GM18873 (cell line): ENCODE data around the gene KMT2C.
A peak's percentile ranks its signal among the peaks of the same experiment; 100 is the strongest.
"Not testable (repeated sequence)": the region's sequence is repeated elsewhere in the genome, so short reads cannot be mapped to it uniquely, and the experiment has no call there.

ENCODE experiments used
- ATAC-seq: cut with Tn5 transposase; IDR thresholded peaks from one replicate; pipeline ENCODE4 v1.9.1; 2021; ENCODE audit warnings: mild to moderate bottlenecking, moderate library complexity, moderate number of reproducible peaks; ENCODE audit not compliant: unreplicated experiment, low FRiP score

KMT2C gene

DNA sequence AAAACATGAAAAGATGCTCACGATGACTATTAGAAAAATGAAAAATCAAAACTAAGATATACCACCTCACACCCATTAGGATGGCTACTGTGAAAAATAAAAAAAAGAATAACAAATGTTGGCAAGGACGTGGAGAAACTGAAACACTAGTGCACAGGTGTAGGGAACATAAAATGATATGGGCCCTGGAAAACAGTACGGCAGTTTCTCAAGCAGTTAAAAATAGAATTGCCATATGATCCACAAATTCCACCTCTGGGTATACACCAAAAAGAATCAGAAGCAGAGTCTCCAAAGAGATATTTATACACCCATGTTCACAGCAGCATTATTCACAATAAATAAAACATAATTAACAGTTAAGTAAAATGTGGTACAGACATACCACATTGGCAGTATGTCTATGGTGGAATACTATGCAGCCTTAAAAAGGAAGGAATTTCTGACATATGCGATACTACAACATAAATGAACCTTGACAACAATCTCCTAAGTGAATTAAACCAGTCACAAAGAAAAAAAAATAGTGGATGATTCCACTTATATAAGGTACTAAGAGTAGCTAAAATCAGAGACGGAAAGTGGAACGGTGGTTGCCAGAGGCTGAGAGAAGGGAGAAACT lies 69.7 kb downstream of the KMT2C start:
- ATAC-seq = no peak

DNA sequence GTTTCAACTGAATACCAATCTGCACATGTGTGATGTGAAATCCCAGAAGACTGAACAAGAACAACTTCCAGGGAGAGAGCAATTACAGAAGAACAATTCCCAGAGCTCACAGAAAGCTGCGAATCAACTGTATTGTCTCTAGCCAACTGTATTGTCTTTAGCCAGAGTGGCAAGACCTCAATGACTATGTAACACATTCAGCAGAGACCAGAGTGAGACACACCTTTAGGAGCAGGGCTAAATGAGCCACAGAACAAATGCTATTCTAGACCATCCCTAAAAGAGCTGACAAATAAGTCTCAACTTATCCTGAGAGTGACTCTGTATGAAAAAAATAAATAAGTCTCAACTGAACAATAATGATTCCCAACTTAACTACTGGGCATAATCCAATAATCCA lies 72.0 kb downstream of the KMT2C start:
- no peak for ATAC-seq

DNA sequence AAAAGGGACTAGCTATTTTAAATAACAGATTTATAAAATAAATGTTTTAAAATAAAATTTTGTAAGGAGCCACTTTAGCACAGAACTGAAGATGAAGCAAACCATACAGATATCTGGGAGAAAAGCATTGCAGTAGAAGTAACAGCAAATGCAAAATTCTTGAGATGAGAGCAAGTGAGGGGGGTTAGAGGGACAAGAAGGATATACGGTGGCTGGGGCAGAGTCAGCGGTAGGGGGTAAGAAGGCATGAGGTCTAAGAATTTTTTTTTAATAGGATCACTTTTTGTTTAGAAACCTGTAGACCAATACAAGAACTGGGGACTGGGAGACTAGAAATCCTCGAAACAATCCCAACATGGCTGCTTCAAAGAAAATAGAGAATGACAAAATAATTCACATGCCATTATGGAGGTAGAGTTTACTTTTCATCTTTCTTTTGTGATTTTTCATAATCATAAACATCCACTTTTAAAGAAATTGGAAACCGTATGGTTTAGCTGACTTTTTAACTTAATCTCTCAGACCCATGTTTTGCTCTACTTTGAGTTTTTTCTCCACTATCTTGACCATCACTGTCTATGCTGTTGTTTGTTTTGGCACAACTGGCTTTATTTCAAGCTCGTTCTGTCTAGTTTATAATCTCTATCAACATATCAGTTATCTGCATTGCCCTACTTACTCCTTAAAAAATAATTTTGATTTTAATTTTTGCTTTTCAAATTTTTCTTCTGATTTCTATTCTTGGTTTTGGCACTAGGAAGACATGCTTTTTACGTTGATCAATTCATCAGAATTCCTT lies 73.5 kb downstream of the KMT2C start:
- ATAC-seq = no peak

DNA sequence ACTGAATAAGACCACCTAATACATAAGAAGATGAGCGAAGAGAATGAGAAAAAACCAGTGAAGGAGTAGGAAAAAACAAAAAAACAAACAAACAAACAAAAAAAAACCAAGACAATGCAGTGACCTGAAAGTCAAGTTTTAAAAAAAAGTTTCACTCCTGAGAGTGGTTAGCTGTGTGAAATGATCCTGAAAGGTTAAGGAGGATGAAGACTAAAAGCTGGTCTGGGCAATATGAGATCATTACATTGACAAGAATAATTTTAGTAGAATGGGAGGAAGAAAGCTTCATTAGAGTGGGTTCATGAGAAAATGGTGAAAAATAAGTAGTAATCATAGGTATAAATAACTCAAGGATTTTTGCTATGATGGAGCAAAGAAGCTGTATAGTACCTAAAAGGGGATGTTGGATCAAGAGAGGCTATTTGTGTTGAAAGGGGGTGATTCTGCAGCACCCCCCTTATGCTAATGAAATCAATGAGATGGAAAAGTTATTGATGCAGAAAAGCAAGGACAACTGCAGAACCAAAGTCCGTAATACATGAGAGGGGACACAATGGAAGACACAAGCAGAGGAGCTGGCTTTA lies 80.2 kb downstream of the KMT2C start:
- no peak for ATAC-seq

DNA sequence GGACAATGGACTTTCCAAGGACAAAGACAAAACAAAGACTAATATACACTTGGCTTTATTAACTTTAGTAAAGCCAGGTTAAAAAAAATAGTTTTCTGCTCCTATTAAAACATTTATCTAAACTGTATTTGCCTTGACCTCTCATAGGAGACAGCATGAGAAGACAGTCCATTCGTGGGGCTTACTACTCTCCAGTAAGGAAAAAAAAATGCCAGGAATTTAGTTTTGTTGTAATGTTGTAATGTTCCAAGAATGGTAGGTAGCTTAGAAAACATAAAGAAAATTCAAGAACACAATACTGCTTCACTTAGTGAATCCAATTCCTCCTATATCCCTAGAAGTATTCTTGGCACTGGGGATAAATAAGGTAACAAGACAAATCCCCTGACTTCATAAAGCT lies 81.7 kb downstream of the KMT2C start:
- no peak for ATAC-seq

DNA sequence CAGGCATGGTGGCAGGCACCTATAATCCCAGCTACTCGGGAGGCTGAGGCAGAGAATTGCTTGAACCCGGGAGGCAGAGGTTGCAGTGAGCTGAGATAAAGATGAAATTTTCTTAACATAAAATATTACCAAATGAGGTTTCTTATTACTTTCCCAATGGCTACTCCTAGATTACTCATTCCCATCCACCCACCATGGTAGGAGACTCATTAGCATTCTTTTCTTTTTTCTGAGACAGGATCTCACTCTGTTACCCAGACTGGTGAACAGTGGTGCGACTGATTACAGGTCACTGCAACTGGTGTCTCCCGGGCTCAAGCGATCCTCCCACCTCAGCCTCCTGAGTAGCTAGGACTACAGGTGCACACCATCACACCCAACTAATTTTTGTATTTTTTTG lies 82.5 kb downstream of the KMT2C start:
- ATAC-seq = not testable (repeated sequence)

DNA sequence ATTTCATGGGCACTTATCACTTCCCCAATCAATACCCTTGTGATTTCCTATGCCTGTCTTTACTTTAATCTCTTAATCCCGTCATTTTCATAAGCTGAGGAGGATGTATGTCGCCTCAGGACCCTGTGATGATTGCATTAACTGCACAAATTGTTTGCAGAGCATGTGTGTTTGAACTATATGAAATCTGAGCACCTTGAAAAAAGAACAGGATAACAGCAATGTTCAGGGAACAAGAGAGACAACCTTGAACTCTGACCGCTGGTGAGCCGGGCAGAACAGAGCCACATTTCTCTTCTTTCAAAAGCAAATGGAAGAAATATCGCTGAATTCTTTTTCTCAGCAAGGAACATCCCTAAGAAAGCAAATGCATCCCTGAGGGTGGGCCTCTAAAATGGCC lies 84.1 kb downstream of the KMT2C start:
- ATAC-seq = not testable (repeated sequence)

DNA sequence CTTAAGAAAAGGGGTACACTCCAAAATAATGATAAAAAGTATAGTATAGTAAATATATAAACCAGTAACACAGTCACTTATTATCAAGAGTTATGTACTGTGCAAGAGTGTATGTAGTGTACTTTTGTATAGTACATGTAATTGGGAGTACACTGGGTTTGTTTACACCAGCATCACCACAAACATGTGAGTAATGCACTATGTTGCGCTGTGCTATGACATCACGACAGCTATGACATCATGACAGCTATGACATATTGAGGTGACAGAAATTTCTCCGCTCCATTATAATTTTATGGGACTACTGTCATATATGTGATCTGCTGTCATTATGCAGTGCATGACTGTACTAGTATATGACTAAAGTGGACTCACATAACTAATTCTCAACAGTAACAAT lies 84.6 kb downstream of the KMT2C start:
- ATAC-seq = no peak

- no peak for ATAC-seq
Observed at GRCh38 chr7:152347888-152348287, 87.9 kb downstream of the KMT2C start.

DNA sequence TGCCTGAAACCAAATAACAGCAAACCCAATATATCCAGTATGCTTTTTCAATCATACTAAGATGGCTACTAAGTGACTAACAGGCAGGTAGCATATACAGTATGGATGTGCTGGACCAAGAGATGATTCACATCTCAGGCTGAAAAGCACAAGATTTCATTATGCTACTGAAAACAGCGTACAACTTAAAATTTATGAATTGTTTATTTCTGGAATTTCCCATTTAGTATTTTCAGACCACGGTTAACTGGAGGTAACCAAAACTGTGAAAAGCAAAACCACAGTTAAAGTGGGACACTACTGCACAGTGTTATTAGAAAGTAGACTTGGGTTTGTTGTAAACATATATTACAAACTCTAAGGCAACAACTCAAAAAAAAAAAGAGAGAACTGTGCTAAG lies 91.5 kb downstream of the KMT2C start:
- ATAC-seq = no peak

DNA sequence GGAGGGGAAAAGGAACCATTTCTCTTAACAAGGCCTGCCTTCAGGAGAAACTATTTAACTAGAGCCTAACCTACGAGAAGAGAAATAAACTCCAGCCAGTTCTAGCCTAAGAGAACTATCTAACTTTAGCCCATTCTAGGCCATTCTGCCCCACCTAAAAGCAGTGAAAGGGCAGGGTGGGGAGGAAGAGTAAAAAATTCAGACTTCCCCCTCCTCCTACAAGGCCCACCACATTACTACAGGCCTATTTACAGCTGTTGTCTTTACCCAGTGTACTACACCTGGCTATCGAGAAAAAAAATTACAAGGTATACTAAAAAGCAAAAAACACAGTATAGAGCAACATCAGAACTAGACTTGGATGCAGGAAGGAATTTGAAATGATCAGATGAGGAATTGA lies 93.0 kb downstream of the KMT2C start:
- ATAC-seq = no peak

GRCh38 chr7:152341914-152342236 lies 93.9 kb downstream of the KMT2C start:
- ATAC-seq = no peak

GRCh38 chr7:152341039-152341913 lies 94.5 kb downstream of the KMT2C start:
- ATAC-seq = peak; percentile 44

- no peak for ATAC-seq
Observed at GRCh38 chr7:152340161-152340560, 95.6 kb downstream of the KMT2C start.

GRCh38 chr7:152338561-152338960 lies 97.2 kb downstream of the KMT2C start:
- no peak for ATAC-seq

DNA sequence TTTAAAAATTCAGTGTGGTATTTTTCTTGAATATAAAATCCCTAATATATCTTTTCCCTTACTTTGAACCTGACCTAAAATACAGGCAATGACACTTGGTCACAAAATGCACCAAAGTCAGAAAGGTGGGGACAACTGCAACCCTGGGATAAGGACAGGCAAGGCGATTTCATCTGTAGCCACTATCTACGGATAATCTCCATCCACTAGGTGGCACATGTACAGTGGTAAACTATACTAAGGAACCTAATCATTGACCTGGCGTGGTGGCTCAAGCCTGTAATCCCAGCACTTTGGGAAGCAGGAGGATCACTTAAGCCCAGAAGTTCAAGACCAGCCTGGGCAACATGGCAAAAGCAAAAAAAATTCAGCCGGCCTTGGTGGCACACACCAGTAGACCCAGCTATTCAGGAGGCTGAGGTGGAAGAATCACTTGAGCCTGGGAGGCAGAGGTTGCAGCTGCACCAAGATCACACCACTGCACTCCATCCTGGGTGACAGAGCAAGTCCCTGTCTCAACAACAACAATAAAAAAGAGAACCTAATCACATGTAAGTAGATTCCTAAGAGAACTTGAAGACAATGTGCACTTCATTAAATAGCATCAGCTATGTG lies 98.9 kb downstream of the KMT2C start:
- peak; percentile 57 for ATAC-seq

GRCh38 chr7:152335900-152336571 lies 99.8 kb downstream of the KMT2C start:
- no peak for ATAC-seq

DNA sequence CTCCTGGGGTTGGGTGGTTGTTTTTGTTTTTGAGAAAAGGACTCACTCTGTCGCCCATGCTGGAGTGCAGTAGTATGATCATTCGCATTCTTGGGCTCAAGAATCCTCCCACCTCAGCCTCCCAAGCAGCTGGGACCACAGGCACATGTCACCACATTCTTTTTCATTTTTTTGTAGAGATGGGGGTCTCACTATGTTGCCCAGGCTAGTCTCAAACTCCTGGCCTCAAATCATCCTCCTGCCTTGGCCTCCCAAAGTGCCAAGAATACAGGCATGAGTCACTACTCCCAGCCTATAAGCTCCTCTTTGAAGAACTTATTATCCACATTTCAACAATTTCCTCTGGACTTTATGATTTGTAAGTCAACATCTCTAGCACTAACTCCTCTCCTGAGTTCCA lies 102.7 kb downstream of the KMT2C start:
- ATAC-seq = no peak

DNA sequence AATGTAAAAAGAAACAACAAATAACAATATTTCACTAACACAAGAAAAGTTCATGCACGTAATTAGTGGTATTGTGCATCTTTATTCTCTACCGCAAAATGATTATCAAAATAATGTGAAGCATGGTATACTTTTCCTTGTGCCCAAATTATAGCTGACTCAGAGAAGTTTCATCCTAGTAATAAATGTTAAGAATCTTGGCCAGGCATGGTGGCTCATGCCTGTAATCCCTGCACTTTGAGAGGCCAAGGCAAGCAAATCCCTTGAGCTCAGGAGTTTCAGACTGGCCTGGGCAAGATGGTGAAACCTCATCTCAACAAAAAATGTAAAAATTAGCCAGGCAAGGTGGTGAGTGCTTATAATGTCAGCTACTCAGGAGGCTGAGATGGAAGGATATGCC lies 105.0 kb downstream of the KMT2C start:
- no peak for ATAC-seq

GRCh38 chr7:152329469-152329868 lies 106.3 kb downstream of the KMT2C start:
- no peak for ATAC-seq
